Peyer's patch (tissue), 4 donors: ENCODE data around the gene SCUBE3. TPM values are rescaled to one million over a fixed set of nuclear protein-coding genes. Genes with fewer than 3 reads are reported as not detected.

ENCODE experiments used
- DNase-seq, 3 donors: peaks; one replicate each; pipeline ENCODE4 v3.0.0-alpha.2; 2017 to 2019
- H3K27ac ChIP-seq, 4 donors: fragments of 200-600 bp; sonication (generic); one replicate each; pipeline ENCODE4 v1.5.1; 2016 to 2019
- H3K27me3 ChIP-seq, 2 donors: fragments of 200-600 bp; sonication (generic); one replicate each; pipeline ENCODE4 v1.5.1; 2019
- H3K36me3 ChIP-seq, 3 donors: fragments of 200-600 bp; sonication (generic); one replicate each; pipeline ENCODE4 v1.5.1; 2016 to 2019
- H3K4me1 ChIP-seq, 4 donors: fragments of 200-600 bp; sonication (generic); one replicate each; pipeline ENCODE4 v1.5.1; 2016 to 2019
- H3K4me3 ChIP-seq, 4 donors: fragments of 200-600 bp; sonication (generic); 1 replicate in 3 of 4; 2 replicates in 1 of 4; pipeline ENCODE4 v1.5.1; 2016 to 2019; ENCODE audit warnings: mild to moderate bottlenecking in 1 of 4
- H3K9me3 ChIP-seq, 4 donors: fragments of 200-600 bp; sonication (generic); one replicate each; pipeline ENCODE4 v1.5.1; 2016 to 2019; ENCODE audit warnings: mild to moderate bottlenecking in 1 of 4
- CTCF ChIP-seq, 6 experiments: fragments of 450-650 bp in 4 of 6; fragments of 200-600 bp in 2 of 6; sonication (generic) in 1 of 6; IDR thresholded peaks; one replicate each; pipeline ENCODE4 v1.5.1; 2017 to 2019; ENCODE audit warnings: antibody characterized with exemption in 6 of 6, mild to moderate bottlenecking in 3 of 6, moderate library complexity in 1 of 6
- POLR2A ChIP-seq, 2 donors: fragments of 450-650 bp; IDR thresholded peaks; one replicate each; pipeline ENCODE4 v1.5.1; 2017; ENCODE audit warnings: antibody characterized with exemption in 2 of 2, mild to moderate bottlenecking in 2 of 2, moderate library complexity in 2 of 2
- total RNA-seq, 4 donors: library from RNA; depleted of rRNA; stranded (reverse); fragments of >200 nt; gene quantifications; one replicate each; pipeline ENCODE4 v1.1.0, GENCODE V29; 2016

Gene SCUBE3
- total RNA-seq, 4 donors from 2014 or later = not detected

- no peaks in the 10 kb centered on the region for H3K9me3 ChIP-seq
- no peak for TF ChIP-seq POLR2A (IDR thresholded peaks at IDR 0.05)
- no peak for TF ChIP-seq CTCF (IDR thresholded peaks at IDR 0.05)
- H3K27me3 ChIP-seq = no peaks in the 10 kb centered on the region
- H3K4me1 ChIP-seq = no peaks in the 10 kb centered on the region
- no peak overlapping the region for H3K27ac ChIP-seq
- no peak overlapping the region for H3K4me3 ChIP-seq
- H3K36me3 ChIP-seq = no peaks in the 10 kb centered on the region
- no peak for DNase-seq
Observed at GRCh38 chr6:35203152-35203670, 10.5 kb upstream of the SCUBE3 start.

- no peak for TF ChIP-seq CTCF (IDR thresholded peaks at IDR 0.05)
- no peak for TF ChIP-seq POLR2A (IDR thresholded peaks at IDR 0.05)
- Histone ChIP-seq H3K4me3 (no peak overlapping the region), H3K27me3 (no peaks in the 10 kb centered on the region), H3K36me3 (no peaks in the 10 kb centered on the region), H3K9me3 (no peaks in the 10 kb centered on the region), H3K4me1 (no peaks in the 10 kb centered on the region), H3K27ac (no peak overlapping the region)
- DNase-seq = no peak
Observed at GRCh38 chr6:35203680-35204079, 10.1 kb upstream of the SCUBE3 start.

GRCh38 chr6:35206346-35206745 lies 7.4 kb upstream of the SCUBE3 start:
- no peaks in the 10 kb centered on the region for H3K4me1 ChIP-seq
- TF ChIP-seq CTCF (IDR thresholded peaks at IDR 0.05) (no peak), POLR2A (IDR thresholded peaks at IDR 0.05) (no peak)
- H3K36me3 ChIP-seq = no peaks in the 10 kb centered on the region
- no peak overlapping the region for H3K27ac ChIP-seq
- no peak overlapping the region for H3K4me3 ChIP-seq
- no peaks in the 10 kb centered on the region for H3K27me3 ChIP-seq
- no peak for DNase-seq
- H3K9me3 ChIP-seq = no peaks in the 10 kb centered on the region

GRCh38 chr6:35208419-35208818 lies 5.3 kb upstream of the SCUBE3 start:
- no peak overlapping the region for H3K27ac ChIP-seq
- TF ChIP-seq POLR2A (IDR thresholded peaks at IDR 0.05) = no peak

GRCh38 chr6:35209081-35209480 lies 4.7 kb upstream of the SCUBE3 start:
- no peak overlapping the region for H3K27ac ChIP-seq
- H3K9me3 ChIP-seq = no peaks in the 10 kb centered on the region
- H3K27me3 ChIP-seq = peaks cover 0 to 9% of the 10 kb centered on the region in 2 donors
- TF ChIP-seq POLR2A (IDR thresholded peaks at IDR 0.05) = no peak
- TF ChIP-seq CTCF (IDR thresholded peaks at IDR 0.05) = no peak
- no peaks in the 10 kb centered on the region for H3K36me3 ChIP-seq
- H3K4me1 ChIP-seq = peaks cover 0 to 10% (median 1%) of the 10 kb centered on the region in 4 donors
- DNase-seq = no peak
- no peak overlapping the region for H3K4me3 ChIP-seq

More at GRCh38 chr6:35208419-35208818, 5.3 kb upstream of the SCUBE3 start:
- Histone ChIP-seq H3K27me3 (peaks cover 0 to 2% of the 10 kb centered on the region in 2 donors), H3K4me3 (no peak overlapping the region), H3K9me3 (no peaks in the 10 kb centered on the region), H3K36me3 (no peaks in the 10 kb centered on the region), H3K4me1 (peaks cover 0 to 4% (median 0%) of the 10 kb centered on the region in 4 donors)
- DNase-seq = no peak

GRCh38 chr6:35209622-35210247 lies 4.0 kb upstream of the SCUBE3 start:
- Histone ChIP-seq H3K36me3 (no peaks in the 10 kb centered on the region), H3K27ac (no peak overlapping the region), H3K9me3 (no peaks in the 10 kb centered on the region), H3K27me3 (peaks cover 0 to 9% of the 10 kb centered on the region in 2 donors), H3K4me3 (no peak overlapping the region), H3K4me1 (peaks cover 0 to 17% (median 4%) of the 10 kb centered on the region in 4 donors)
- TF ChIP-seq CTCF (IDR thresholded peaks at IDR 0.05) = no peak
- TF ChIP-seq POLR2A (IDR thresholded peaks at IDR 0.05) = no peak
- DNase-seq = no peak
